GM21423 (cell line): ENCODE results near the gene SUSD5.

Experiments used
- ATAC-seq: cut with Tn5 transposase; IDR thresholded peaks from one replicate; pipeline ENCODE4 v1.9.1; 2021; ENCODE audit warnings: mild to moderate bottlenecking, moderate library complexity; ENCODE audit not compliant: unreplicated experiment

The SUSD5 gene

DNA sequence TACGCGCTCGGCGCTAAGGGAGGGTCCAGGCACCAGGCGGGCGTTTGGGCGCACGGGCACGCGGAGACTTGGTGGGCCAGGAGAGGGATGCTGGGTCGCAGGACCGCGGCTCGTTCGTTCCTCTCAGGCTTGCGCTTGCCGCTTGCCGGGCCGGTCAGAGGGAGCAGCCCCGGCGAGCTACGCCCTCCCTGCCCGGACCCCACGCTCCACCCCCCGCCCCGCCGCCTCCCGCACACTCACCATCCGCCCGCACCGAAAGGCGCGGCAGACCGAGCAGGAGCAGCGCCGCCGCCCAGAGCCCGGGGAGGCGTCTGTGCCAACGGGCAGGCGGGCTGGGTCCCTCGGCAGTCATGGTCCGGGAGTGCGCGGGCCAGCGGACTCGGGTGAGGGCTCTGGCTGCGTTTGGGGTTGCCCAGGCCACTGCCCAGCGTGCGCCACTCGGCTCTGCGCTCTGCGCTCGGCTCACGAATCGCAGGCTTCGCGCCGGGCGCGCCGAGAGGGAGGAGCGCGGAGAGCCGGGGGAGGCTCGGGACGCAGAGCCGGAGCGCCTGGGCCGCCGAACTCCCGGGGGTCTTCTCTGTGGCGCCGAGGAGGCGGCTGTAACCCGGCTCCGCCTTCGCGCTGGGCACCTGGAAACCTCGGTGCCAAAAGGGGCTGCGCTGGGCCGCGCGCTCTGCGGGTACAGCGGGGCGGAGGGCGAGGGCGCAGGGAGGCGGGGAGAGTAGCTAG is at the start of gene SUSD5:
TSS of gene SUSD5 (minus strand) at position 365 of the 729 bp plus-strand sequence. CDS start at position 352, 13 bp downstream.
- ATAC-seq, result no peak

DNA sequence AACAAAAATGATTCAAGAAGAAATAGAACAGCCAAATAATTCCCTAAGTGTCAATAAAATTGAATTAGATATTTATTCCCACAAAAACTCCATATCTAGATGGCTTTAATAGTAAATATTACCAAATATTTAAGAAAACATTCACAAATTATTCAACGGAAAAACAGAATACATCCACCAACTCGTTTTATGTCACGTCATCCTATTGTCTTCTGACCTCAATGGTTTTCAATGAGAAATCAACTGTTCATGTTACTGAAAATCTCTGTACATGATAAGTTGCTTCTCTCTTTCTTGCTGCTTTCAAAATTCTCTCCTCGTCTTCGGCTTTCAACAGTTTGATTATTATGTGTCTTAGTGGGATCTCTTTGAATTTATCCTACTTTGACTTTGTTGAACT is 41.5 kb upstream of the SUSD5 start:
- no peak for ATAC-seq

GRCh38 chr3:33256249-33256648 is 37.6 kb upstream of the SUSD5 start:
- no peak for ATAC-seq

DNA sequence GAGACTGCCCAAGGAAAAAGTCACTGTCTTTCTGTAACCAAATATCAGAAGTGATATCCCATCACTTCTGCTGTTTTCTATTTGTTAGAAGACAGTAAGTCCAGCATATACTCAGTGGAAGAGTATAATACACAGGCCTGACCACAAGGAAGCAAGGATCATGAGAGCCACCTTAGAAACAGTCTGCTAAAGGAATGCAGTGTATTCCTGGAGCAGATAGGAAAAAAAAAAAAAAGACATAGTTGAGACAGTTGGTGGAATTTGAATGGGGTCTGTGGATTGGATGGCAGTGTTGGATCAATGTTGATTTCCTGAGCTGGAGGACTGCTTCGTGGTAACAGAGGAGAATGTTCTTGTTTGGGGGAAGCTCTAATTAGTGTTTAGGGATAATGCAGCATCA is 32.1 kb upstream of the SUSD5 start:
- ATAC-seq, result no peak

DNA sequence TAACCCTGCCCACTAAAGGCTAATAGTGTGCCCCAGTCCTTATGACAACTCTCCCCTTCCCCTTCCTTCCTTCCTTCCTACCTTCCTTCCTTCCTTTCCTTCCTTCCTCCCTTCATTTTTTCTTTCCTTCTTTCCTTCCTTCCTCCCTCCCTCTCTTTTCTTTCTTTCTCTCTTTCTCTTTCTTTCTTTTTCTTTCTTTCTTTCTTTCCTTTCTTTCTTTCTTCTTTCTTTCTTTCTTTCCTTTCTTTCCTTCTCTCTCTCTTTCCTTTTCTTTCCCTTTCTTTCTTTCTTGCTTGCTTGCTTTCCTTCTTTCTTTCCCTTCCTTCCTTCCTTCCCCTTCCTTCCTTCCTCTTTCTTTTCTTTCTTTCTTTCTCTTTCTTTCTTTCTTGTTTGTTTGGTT is 28.2 kb upstream of the SUSD5 start:
- no peak for ATAC-seq

- ATAC-seq, result no peak
Measured at GRCh38 chr3:33240261-33240660, 21.7 kb upstream of the SUSD5 start.

DNA sequence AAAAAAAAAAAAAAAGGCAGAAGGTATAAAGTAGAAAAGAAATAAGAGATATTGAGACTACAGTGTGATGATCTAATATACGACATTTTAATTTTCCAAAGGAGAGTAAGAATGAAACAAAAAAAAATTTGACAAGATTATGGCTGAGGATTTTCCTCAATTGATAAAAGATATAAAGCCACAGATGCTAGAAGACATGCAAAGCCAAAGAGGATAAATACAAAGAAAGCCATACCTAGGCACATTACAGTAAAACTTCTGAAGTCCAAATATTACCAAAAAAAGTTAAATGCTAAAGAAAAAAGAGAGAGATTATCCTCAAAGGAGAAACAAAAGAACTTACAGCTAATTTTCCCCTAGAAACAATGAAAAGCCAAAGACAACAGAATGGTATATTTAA is 20.3 kb upstream of the SUSD5 start:
- no peak for ATAC-seq

DNA sequence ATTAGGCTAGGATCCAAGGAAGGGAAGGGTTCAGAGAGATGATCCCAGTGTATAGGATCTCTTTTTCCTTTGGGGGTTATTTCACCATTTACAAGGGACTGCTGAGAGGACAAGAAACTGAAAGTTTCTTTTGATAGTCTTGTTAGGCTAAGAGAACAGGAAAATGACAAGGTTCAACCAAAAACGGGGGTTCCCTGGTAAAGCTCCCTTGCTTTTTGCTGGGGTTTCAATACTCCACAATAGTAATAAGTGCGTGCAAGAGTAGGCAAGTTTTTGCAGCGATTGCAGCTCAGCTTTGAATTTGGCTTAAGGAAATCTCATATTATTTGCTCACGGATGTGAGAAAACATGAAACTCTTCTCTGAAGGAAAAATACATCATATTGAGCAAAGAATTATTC is 18.8 kb upstream of the SUSD5 start:
- no peak for ATAC-seq

GRCh38 chr3:33236005-33236404 is 17.4 kb upstream of the SUSD5 start:
- no peak for ATAC-seq

DNA sequence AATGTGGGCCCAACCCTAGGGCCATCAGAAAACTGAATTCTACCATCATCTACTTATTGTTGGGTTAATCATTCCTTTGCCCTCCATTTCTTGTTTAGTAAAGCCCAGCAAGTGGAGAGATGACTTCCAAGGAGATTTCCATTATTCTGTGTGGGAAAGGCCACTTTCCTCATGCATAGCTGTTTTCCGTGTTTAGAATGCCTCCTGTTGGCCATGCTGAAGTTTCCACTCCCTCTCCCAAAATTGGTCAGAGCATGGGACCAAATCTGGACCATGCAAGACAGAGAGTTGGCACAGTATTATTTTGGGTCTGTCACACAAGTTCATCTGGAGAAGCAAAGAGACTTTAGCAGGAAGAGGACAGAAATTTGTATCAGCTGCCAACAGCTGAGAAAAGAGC is 15.3 kb upstream of the SUSD5 start:
- ATAC-seq, result no peak

GRCh38 chr3:33231756-33232465 is 13.3 kb upstream of the SUSD5 start:
- no peak for ATAC-seq

- no peak for ATAC-seq
Measured at GRCh38 chr3:33229947-33230346, 11.3 kb upstream of the SUSD5 start.

GRCh38 chr3:33229066-33229465 is 10.5 kb upstream of the SUSD5 start:
- no peak for ATAC-seq

DNA sequence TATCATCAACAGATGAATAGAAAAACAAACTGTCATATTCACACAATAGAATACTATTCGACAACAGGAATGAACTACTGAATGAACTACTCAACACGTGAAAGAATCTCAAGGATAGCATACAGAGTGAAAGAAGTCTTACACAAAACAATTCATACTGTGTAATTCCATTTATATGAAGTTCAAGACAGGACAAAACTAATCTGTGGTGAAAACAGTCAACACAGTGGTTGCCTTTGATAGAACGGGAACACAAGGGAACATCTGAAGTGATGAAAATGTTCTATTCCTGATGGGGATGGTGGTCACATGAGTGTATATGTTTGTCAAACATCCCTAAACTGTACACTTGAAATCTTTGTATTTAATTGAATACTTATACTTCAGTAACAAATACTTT is 2.6 kb upstream of the SUSD5 start:
- ATAC-seq, result no peak

GRCh38 chr3:33219175-33219487 is 521 bp upstream of the SUSD5 start:
- no peak for ATAC-seq

- ATAC-seq, result no peak
Measured at GRCh38 chr3:33217866-33218445, 654 bp downstream of the SUSD5 start.

- no peak for ATAC-seq
Measured at GRCh38 chr3:33215739-33216138, 2.9 kb downstream of the SUSD5 start.

DNA sequence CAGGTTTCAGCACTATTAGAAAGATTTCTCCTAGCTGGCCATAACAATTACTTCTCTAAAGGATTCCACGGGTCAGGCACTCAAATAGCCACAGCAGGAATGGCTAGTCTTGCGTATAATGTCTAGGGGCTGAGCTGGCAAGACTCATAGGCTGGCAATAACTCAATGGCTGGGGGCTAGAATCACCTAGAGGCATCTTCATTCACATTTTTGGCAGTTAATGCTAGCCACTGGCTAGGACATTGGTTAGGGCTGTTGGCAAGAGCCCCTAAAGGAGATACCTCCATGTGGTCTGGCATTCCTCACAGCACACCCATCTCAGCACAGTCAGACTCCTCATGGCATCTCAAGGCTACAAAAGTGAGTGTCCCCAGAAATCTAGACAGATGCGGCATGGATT is 6.2 kb downstream of the SUSD5 start:
- ATAC-seq, result no peak

- no peak for ATAC-seq
Measured at GRCh38 chr3:33211444-33211843, 7.2 kb downstream of the SUSD5 start.

DNA sequence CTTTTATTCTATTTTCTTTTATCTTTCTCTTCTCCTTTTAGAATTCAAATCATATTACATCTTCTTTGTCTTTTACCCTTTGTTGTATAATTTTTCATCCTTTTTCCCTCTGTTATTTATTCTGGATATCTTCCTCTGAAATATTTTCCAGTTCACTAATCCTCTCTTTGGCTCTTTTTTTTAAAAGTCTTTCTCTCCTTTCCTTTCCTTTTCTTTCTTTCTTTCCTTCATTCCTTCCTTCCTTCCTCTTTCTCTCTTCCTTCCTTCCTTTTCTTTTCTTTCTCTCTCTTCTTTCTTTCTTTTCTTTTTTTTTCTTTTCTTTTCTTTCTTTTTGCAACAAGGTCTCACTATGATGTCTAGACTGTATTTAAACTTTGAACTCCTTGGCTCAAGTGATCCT is 9.3 kb downstream of the SUSD5 start:
- no peak for ATAC-seq

DNA sequence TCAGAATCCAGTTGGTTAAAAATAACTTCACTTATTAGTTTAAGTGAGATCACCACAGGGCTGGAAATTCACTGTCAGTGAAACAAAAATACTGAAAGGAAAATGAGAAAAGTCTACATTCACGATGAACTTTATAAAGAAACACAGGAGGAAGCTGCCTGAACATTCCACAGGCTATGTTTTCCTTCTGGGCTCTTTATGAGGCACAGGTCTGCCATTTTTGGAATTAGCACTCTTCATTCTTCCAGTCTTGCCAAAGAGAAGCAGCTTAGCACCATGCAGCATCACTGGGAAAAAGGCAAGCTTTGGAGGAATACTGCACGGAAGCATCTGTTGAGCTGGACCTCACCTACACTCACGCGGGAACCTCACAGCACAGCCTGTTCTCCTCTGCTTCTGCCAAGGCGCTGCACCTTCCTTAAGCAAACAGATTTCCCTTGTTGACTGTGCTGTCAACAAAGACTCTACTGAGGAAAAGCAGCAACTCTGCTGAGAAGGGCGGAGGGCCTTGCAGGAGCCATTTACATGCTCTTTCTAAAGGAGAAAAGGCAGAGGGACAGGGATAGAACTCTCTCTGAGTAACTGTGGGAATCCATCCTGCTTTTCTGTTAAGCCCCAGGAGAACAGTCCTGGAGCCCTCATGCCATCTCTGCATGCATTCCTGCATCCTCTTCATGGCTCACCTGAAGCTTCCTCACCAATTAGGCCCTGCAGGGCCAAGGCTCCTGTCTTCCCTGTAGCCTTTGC is 15.7 kb downstream of the SUSD5 start:
- no peak for ATAC-seq

GRCh38 chr3:33201195-33201594 is 17.4 kb downstream of the SUSD5 start:
- ATAC-seq, result no peak
